ENCODE data around the gene KRTAP10-6.
"Not testable (repeated sequence)": the region's sequence is repeated elsewhere in the genome, so short reads cannot be mapped to it uniquely, and the experiment has no call there.

Gene KRTAP10-6

GRCh38 chr21:44627831-44628233 is 35.5 kb upstream of the KRTAP10-6 start:
- H4K8ac ChIP-seq (ENCODE audit: low read length); H2BK120ac ChIP-seq (ENCODE audit: low read depth, low read length): not testable (repeated sequence)
- 72% methylated on average over 6 of the region's 15 CpGs for WGBS

DNA sequence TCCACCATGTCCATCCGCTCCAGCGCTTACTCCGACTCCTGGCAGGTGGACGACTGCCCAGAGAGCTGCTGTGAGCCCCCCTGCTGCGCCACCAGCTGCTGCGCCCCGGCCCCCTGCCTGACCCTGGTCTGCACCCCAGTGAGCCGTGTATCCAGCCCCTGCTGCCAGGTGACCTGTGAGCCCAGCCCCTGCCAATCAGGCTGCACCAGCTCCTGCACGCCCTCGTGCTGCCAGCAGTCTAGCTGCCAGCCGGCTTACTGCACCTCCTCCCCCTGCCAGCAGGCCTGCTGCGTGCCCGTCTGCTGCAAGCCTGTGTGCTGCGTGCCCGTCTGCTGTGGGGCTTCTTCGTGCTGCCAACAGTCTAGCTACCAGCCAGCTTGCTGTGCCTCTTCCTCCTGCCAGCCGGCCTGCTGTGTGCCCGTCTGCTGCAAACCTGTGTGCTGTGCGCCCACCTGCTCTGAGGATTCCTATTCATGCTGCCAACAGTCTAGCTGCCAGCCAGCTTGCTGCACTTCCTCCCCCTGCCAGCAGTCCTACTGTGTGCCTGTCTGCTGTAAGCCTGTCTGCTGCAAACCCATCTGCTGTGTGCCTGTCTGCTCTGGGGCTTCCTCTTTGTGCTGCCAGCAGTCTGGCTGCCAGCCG is 35.0 kb upstream of the KRTAP10-6 start:
- not testable (repeated sequence) for H2AFZ ChIP-seq (ENCODE audit: low read depth, low read length); H3K27ac ChIP-seq (ENCODE audit: low read length, poor library complexity, severe bottlenecking); H3K79me1 ChIP-seq (replicated peaks; ENCODE audit: low read length, poor library complexity, severe bottlenecking); H3K4me1 ChIP-seq (ENCODE audit: control insufficient read depth, insufficient read depth, low read depth, low read length); H3K27me3 ChIP-seq (ENCODE audit: control insufficient read depth in 1 of 2, insufficient read depth in 1 of 2, low read length in 2 of 2); H2BK12ac ChIP-seq (ENCODE audit: low read length in 2 of 2); H3K4me2 ChIP-seq (ENCODE audit: low read length, poor library complexity, severe bottlenecking); H3K36me3 ChIP-seq (ENCODE audit: control insufficient read depth in 1 of 2, insufficient read depth in 2 of 2, low read depth in 1 of 2, low read length in 2 of 2); H2AK5ac ChIP-seq (ENCODE audit: low read length, severe bottlenecking); H2BK15ac ChIP-seq (ENCODE audit: low read depth, poor library complexity, severe bottlenecking); H4K91ac ChIP-seq (ENCODE audit: low read length); H3K23ac ChIP-seq (ENCODE audit: low read length in 2 of 2); H3K14ac ChIP-seq (ENCODE audit: low read length in 2 of 2); H3K4ac ChIP-seq (ENCODE audit: low read depth in 1 of 2, low read length in 2 of 2); H3K18ac ChIP-seq (ENCODE audit: low read depth in 1 of 2, low read length in 2 of 2); H3K4me3 ChIP-seq (ENCODE audit: insufficient read depth in 1 of 2, low read depth in 1 of 2, low read length in 2 of 2); H2BK120ac ChIP-seq (ENCODE audit: low read depth, low read length); DNase-seq; H2BK5ac ChIP-seq (ENCODE audit: low read depth, low read length, poor library complexity, severe bottlenecking); H4K8ac ChIP-seq (ENCODE audit: low read length); H3K9ac ChIP-seq (ENCODE audit: low read length)
- WGBS, result 80% methylated on average over 20 of the region's 20 CpGs
- H3K9me3 ChIP-seq (ENCODE audit: control insufficient read depth, low read length), result peaks cover 55% of the 10 kb centered on the region

More at GRCh38 chr21:44627831-44628233, 35.5 kb upstream of the KRTAP10-6 start:
- H3K4me3 ChIP-seq (ENCODE audit: insufficient read depth in 1 of 2, low read depth in 1 of 2, low read length in 2 of 2); H2BK15ac ChIP-seq (ENCODE audit: low read depth, poor library complexity, severe bottlenecking); H3K18ac ChIP-seq (ENCODE audit: low read depth in 1 of 2, low read length in 2 of 2); H3K4ac ChIP-seq (ENCODE audit: low read depth in 1 of 2, low read length in 2 of 2); H3K27ac ChIP-seq (ENCODE audit: low read length, poor library complexity, severe bottlenecking); H3K23ac ChIP-seq (ENCODE audit: low read length in 2 of 2); H2BK5ac ChIP-seq (ENCODE audit: low read depth, low read length, poor library complexity, severe bottlenecking); H3K4me2 ChIP-seq (ENCODE audit: low read length, poor library complexity, severe bottlenecking); H4K91ac ChIP-seq (ENCODE audit: low read length); H3K36me3 ChIP-seq (ENCODE audit: control insufficient read depth in 1 of 2, insufficient read depth in 2 of 2, low read depth in 1 of 2, low read length in 2 of 2); H2AK5ac ChIP-seq (ENCODE audit: low read length, severe bottlenecking); H3K79me1 ChIP-seq (replicated peaks; ENCODE audit: low read length, poor library complexity, severe bottlenecking); H3K4me1 ChIP-seq (ENCODE audit: control insufficient read depth, insufficient read depth, low read depth, low read length); H3K9ac ChIP-seq (ENCODE audit: low read length); H3K27me3 ChIP-seq (ENCODE audit: control insufficient read depth in 1 of 2, insufficient read depth in 1 of 2, low read length in 2 of 2); H2AFZ ChIP-seq (ENCODE audit: low read depth, low read length); DNase-seq; H2BK12ac ChIP-seq (ENCODE audit: low read length in 2 of 2); H3K14ac ChIP-seq (ENCODE audit: low read length in 2 of 2): not testable (repeated sequence)
- peaks cover 53% of the 10 kb centered on the region for H3K9me3 ChIP-seq (ENCODE audit: control insufficient read depth, low read length)

GRCh38 chr21:44626673-44627143 is 34.4 kb upstream of the KRTAP10-6 start, which contains the start of gene KRTAP10-9:
Gene KRTAP10-9, plus strand, starts transcription at chr21:44627093. Its CDS starts 79 bp downstream, at chr21:44627172.
- 68% methylated on average over 7 of the region's 7 CpGs for WGBS
- no peak within 1 kb of the TSS for H3K23ac ChIP-seq (ENCODE audit: low read length in 2 of 2)
- no peak for DNase-seq

GRCh38 chr21:44626262-44626661 is 34.0 kb upstream of the KRTAP10-6 start:
- Histone ChIP-seq H2BK15ac (ENCODE audit: low read depth, poor library complexity, severe bottlenecking) (no peak overlapping the region), H2BK12ac (ENCODE audit: low read length in 2 of 2) (no peak overlapping the region), H3K18ac (ENCODE audit: low read depth in 1 of 2, low read length in 2 of 2) (no peak overlapping the region), H2BK5ac (ENCODE audit: low read depth, low read length, poor library complexity, severe bottlenecking) (no peak overlapping the region), H3K4me3 (ENCODE audit: insufficient read depth in 1 of 2, low read depth in 1 of 2, low read length in 2 of 2) (no peak overlapping the region), H3K27me3 (ENCODE audit: control insufficient read depth in 1 of 2, insufficient read depth in 1 of 2, low read length in 2 of 2) (no peaks in the 10 kb centered on the region), H2AFZ (ENCODE audit: low read depth, low read length) (no peak overlapping the region), H3K36me3 (ENCODE audit: control insufficient read depth in 1 of 2, insufficient read depth in 2 of 2, low read depth in 1 of 2, low read length in 2 of 2) (no peaks in the 10 kb centered on the region), H4K91ac (ENCODE audit: low read length) (no peak overlapping the region), H3K9me3 (ENCODE audit: control insufficient read depth, low read length) (peaks cover 47% of the 10 kb centered on the region), H3K9ac (ENCODE audit: low read length) (no peak overlapping the region), H3K14ac (ENCODE audit: low read length in 2 of 2) (no peak overlapping the region), H2BK120ac (ENCODE audit: low read depth, low read length) (no peak overlapping the region), H3K4me1 (ENCODE audit: control insufficient read depth, insufficient read depth, low read depth, low read length) (no peaks in the 10 kb centered on the region), H3K4me2 (ENCODE audit: low read length, poor library complexity, severe bottlenecking) (no peak overlapping the region), H3K79me1 (replicated peaks; ENCODE audit: low read length, poor library complexity, severe bottlenecking) (no peaks in the 10 kb centered on the region), H3K4ac (ENCODE audit: low read depth in 1 of 2, low read length in 2 of 2) (no peak overlapping the region), H3K23ac (ENCODE audit: low read length in 2 of 2) (no peak overlapping the region), H2AK5ac (ENCODE audit: low read length, severe bottlenecking) (no peak overlapping the region), H3K27ac (ENCODE audit: low read length, poor library complexity, severe bottlenecking) (no peak overlapping the region), H4K8ac (ENCODE audit: low read length) (no peak overlapping the region)
- 74% methylated on average over 10 of the region's 10 CpGs for whole genome bisulfite sequencing
- no peak for DNase-seq

More at GRCh38 chr21:44626673-44627143, 34.4 kb upstream of the KRTAP10-6 start, which contains the start of gene KRTAP10-9:
- Histone ChIP-seq H3K4me1 (ENCODE audit: control insufficient read depth, insufficient read depth, low read depth, low read length) (no peaks in the 10 kb centered on the region), H3K14ac (ENCODE audit: low read length in 2 of 2) (no peak within 1 kb of the TSS), H3K9ac (ENCODE audit: low read length) (no peak within 1 kb of the TSS), H4K91ac (ENCODE audit: low read length) (no peak within 1 kb of the TSS), H3K27me3 (ENCODE audit: control insufficient read depth in 1 of 2, insufficient read depth in 1 of 2, low read length in 2 of 2) (no peaks in the 10 kb centered on the region), H3K18ac (ENCODE audit: low read depth in 1 of 2, low read length in 2 of 2) (no peak within 1 kb of the TSS), H2AFZ (ENCODE audit: low read depth, low read length) (no peak within 1 kb of the TSS), H3K79me1 (replicated peaks; ENCODE audit: low read length, poor library complexity, severe bottlenecking) (no peaks in the 10 kb centered on the region), H3K4ac (ENCODE audit: low read depth in 1 of 2, low read length in 2 of 2) (no peak within 1 kb of the TSS), H3K36me3 (ENCODE audit: control insufficient read depth in 1 of 2, insufficient read depth in 2 of 2, low read depth in 1 of 2, low read length in 2 of 2) (no peaks in the 10 kb centered on the region), H3K27ac (ENCODE audit: low read length, poor library complexity, severe bottlenecking) (no peak within 1 kb of the TSS), H2BK5ac (ENCODE audit: low read depth, low read length, poor library complexity, severe bottlenecking) (no peak within 1 kb of the TSS), H2AK5ac (ENCODE audit: low read length, severe bottlenecking) (no peak within 1 kb of the TSS), H3K4me2 (ENCODE audit: low read length, poor library complexity, severe bottlenecking) (no peak within 1 kb of the TSS), H2BK12ac (ENCODE audit: low read length in 2 of 2) (no peak within 1 kb of the TSS), H3K4me3 (ENCODE audit: insufficient read depth in 1 of 2, low read depth in 1 of 2, low read length in 2 of 2) (no peak within 1 kb of the TSS), H4K8ac (ENCODE audit: low read length) (no peak within 1 kb of the TSS), H3K9me3 (ENCODE audit: control insufficient read depth, low read length) (peaks cover 51% of the 10 kb centered on the region), H2BK120ac (ENCODE audit: low read depth, low read length) (no peak within 1 kb of the TSS), H2BK15ac (ENCODE audit: low read depth, poor library complexity, severe bottlenecking) (no peak within 1 kb of the TSS)
